ENCODE measurements around the gene RHBDF2. TPM values are rescaled to one million over a fixed set of nuclear protein-coding genes. Genes with fewer than 3 reads are reported as not detected.

The RHBDF2 gene
- 34.4 and 40.2 TPM in 2 replicates for total RNA-seq

DNA sequence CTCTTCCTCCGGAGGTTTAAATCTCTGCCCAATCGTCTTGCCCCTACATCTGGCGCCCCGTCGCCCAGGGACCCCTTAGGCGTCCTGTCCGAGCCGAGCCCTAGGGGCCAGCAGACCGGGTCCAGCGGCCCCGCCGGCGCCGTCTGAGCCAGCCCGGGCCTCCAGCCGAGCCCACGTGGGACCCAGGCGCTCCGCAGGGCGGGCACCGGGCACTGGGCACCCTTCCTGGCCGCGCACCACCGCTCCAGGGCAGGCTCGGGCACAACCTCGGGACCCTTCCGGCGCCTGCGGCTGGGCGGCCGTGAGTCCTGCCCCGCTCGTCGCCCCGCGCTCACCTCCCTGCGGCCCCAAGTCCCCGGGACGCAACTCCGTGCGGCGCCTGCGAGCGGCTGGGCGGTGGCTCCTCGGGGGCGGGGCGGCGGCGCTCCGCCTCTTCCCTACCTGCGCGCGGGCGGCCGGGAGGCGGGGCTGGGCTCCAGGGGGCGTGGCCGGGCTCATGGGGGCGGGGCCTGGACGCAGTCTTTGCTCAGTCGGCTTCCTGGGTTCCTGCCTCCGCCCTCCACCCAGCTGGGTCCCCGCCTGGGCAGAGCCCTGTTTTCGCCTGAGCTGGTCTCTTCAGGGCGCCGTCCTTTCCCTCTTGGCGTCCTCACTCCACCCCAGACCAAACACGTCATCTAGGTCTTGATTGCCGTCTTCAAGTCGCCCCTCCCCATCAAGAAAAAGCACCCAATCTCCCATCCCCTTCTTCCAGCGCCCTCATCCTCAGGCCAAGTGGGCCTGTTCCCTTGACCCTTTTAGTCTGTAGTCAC lies at the start of gene RHBDF2:
TSS of gene RHBDF2 (minus strand) at position 406 of the 809 bp plus-strand sequence. CDS start 19,899 bp downstream, outside the sequence.

DNA sequence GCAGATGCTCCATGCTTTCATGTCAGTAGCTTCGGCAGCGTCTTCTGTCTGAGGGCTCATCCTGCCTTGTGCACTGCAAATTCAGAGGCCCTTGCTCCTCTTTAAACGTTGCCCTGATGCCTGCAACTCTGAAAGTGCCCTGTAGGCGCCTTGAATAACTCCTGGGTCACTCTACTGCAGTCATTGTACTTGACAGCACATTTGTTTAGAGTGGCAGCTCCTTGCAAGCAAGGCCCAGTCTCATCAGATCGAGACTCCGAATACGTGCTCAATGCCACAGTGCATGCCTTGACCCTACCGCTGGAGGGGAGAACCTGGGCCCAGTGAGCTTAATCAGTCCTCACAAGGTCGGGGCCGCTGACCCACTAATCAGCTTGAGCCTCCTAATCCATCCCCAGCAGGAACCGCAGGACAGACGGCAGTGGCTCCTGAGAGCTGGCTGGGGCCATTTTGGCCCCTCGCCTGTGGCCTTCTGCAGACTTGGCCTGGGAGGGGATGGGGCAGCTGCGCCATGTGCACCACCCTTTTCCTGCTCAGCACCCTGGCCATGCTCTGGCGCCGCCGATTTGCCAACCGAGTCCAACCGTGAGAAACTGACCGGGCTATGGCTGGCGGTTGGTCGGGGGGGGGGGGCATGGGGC lies 38.5 kb upstream of the RHBDF2 start, which contains the start of gene PRCD:
TSS of gene PRCD (plus strand) at position 414 of the 641 bp plus-strand sequence. CDS start at position 512, 98 bp downstream.

DNA sequence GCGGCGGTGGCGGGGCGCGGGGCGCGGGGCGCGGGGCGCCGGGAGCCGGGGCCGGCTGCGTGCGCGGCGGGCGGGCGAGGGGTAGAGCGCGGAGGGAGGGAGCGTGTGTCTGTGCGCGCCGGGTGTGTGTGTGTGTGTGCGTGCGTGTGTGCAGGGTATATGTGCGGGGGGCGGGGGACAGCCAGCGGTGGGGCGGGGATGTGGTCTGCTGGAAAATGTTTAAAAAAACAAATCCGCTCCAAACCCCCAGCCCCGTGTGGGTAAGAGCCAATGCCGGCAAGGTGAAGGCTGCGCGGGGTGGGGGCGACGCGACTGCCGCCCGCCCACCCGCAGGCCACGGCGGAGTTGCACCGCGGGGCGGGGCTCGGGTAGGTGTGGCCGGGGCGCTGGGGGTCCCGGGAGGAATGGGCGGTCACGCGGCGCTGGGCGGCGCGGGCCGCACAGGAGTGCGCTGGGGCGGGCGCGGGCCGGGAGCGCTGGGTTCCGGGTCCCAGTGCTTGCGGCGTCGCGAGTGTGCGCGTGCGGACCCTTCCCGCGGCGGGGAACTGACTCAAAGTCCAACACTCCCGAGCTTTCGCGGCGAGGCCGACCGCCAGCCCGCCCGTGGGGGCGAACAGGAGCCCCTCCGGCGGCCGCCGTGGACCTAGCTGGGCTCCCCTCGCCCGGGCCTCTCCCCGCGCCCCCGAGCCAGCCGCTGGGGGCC lies 36.5 kb upstream of the RHBDF2 start, which contains the start of gene CYGB:
TSS of gene CYGB (minus strand) at position 132 of the 703 bp plus-strand sequence. CDS start 167 bp downstream, outside the sequence.

DNA sequence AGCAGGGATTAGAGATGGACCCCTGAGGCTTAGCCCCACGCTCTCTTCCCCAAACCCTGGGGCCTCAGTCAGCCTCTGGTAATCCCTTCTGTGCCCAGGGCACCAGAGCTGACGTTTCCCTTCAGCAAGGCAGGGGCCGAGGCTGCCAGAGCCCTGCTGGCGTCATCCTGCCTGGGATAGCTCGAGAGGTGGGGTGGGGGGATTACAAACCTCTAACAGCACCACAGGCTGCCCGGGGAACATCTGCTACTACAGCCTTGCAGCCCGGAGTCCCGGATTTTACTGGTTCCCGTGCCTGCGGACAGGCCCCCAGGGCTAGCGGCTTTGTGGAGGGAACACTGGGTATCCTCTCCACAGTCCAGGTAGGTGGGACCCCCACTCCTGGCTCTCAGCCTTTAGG lies 33.9 kb downstream of the RHBDF2 start, which contains the start of gene AANAT:
TSS of gene AANAT (plus strand) at position 238 of the 400 bp plus-strand sequence. CDS start 1,144 bp downstream, outside the sequence.

DNA sequence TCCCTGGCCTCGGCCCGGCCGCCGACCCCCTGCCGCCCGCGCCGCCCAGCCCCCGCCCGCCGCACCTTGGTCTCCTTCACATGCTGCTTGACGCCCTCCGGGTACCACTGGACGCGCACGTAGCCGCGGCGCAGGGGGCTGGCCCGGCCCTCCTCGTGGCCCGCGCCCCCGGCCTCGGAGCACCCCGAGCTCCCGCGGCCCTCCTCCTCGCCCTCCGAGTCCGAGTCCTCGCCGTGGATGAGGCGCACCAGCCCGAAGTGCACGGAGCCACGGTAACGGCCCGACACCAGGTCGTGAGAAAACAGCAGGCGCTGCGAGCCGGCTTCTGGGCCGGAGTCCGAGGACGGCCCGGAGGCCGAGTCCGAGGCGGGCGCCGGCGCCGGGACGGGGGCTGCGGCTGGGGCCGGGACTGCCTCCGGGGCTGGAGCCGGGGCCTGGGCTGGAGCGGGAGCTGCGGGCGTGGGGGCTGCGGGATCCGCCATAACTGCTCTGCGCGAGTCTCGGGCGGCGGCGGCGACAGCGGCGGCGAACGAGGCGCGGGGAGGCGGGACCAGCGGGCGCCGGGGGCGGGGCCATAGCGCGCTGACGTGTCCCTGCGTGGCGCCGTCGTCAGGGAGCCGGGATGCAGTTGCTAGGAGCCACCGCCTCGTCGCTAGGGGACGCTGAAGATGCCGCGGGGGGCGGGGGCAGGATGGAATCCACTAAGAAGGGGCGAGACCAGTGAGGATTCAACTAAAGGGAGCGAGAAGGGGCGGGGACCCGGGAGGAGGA lies 48.4 kb downstream of the RHBDF2 start, which contains the start of gene UBE2O:
TSS of gene UBE2O (minus strand) at position 493 of the 771 bp plus-strand sequence. CDS start at position 482, 11 bp downstream.

Other genes with a start within 250 kb of the RHBDF2 start
- 5.7 and 12.0 TPM in 2 replicates for gene UBALD2, start 236.1 kb downstream of the RHBDF2 start, total RNA-seq
- 1.8 and 3.4 TPM in 2 replicates for gene QRICH2, start 193.1 kb downstream of the RHBDF2 start, total RNA-seq
- gene PRPSAP1, start 147.5 kb downstream of the RHBDF2 start, total RNA-seq: 46.0 and 53.0 TPM in 2 replicates
- gene SPHK1, start 116.8 kb downstream of the RHBDF2 start, total RNA-seq: 30.9 and 205 TPM in 2 replicates
- 24.9 and 30.1 TPM in 2 replicates for gene UBE2O, start 48.3 kb downstream of the RHBDF2 start, total RNA-seq
- not detected in 2 replicates for gene AANAT, start 33.8 kb downstream of the RHBDF2 start, total RNA-seq
- gene CYGB, start 36.3 kb upstream of the RHBDF2 start, total RNA-seq: 73.5 and 104 TPM in 2 replicates
- gene PRCD, start 38.6 kb upstream of the RHBDF2 start, total RNA-seq: 3.5 and 4.3 TPM in 2 replicates
- 1.3 and 2.6 TPM in 2 replicates for gene ST6GALNAC2, start 84.4 kb upstream of the RHBDF2 start, total RNA-seq
- gene ST6GALNAC1, start 142.3 kb upstream of the RHBDF2 start, total RNA-seq: not detected in 2 replicates
- gene MXRA7, start 209.5 kb upstream of the RHBDF2 start, total RNA-seq: 194 and 211 TPM in 2 replicates
- 24.2 and 37.0 TPM in 2 replicates for gene JMJD6, start 225.2 kb upstream of the RHBDF2 start, total RNA-seq
- 17.7 and 25.5 TPM in 2 replicates for gene METTL23, start 225.4 kb upstream of the RHBDF2 start, total RNA-seq
- 122 and 305 TPM in 2 replicates for gene SRSF2, start 235.9 kb upstream of the RHBDF2 start, total RNA-seq
- gene MFSD11, start 236.7 kb upstream of the RHBDF2 start, total RNA-seq: 28.9 and 56.1 TPM in 2 replicates

Data from placental pericyte (primary cell).